SK-N-SH treated with all-trans-retinoic acid at 6 μM for 48 hours (cell line): Measurements from ENCODE around the gene SLC49A3.

Experiments used
- ATAC-seq: fragments of 200-7000 bp; cut with Tn5 transposase; 3 replicates; pipeline ENCODE4 v1.9.1; 2020; ENCODE audit warnings: mild to moderate bottlenecking, moderate library complexity
- ARNTL ChIP-seq: fragments of 450-650 bp; formaldehyde crosslinking; IDR thresholded peaks from 2 replicates; pipeline ENCODE4 v1.5.0; 2020; ENCODE audit warnings: low read depth, mild to moderate bottlenecking, moderate library complexity, borderline replicate concordance
- BACH2 ChIP-seq: fragments of 250-450 bp; sonication (Bioruptor Pico); IDR thresholded peaks from 2 replicates; pipeline ENCODE4 v1.9.0; 2021; ENCODE audit warnings: mild to moderate bottlenecking, borderline replicate concordance
- CSDC2 ChIP-seq: fragments of 250-450 bp; sonication (Bioruptor Pico); IDR thresholded peaks from 2 replicates; pipeline ENCODE4 v1.5.0; 2020; ENCODE audit warnings: mild to moderate bottlenecking, moderate library complexity
- CSRNP3 ChIP-seq: fragments of 250-450 bp; sonication (Bioruptor Pico); IDR thresholded peaks from 2 replicates; pipeline ENCODE4 v1.5.1; 2021; ENCODE audit warnings: mild to moderate bottlenecking, moderate library complexity
- ESRRG ChIP-seq: fragments of 250-450 bp; sonication (Bioruptor Pico); IDR thresholded peaks from 2 replicates; pipeline ENCODE4 v1.6.1; 2021; ENCODE audit warnings: mild to moderate bottlenecking
- GLIS3 ChIP-seq: fragments of 250-450 bp; sonication (Bioruptor Pico); IDR thresholded peaks from 2 replicates; pipeline ENCODE4 v1.5.0; 2020; ENCODE audit warnings: mild to moderate bottlenecking, moderate library complexity
- OSR1 ChIP-seq: fragments of 250-450 bp; sonication (Bioruptor Pico); IDR thresholded peaks from 2 replicates; pipeline ENCODE4 v1.8.0; 2022; ENCODE audit warnings: moderate library complexity, mild to moderate bottlenecking, inconsistent platforms
- PATZ1 ChIP-seq: fragments of 250-450 bp; sonication (Bioruptor Pico); IDR thresholded peaks from 2 replicates; pipeline ENCODE4 v1.8.0; 2020; ENCODE audit warnings: mild to moderate bottlenecking, moderate library complexity, borderline replicate concordance
- PPARA ChIP-seq: fragments of 250-450 bp; sonication (Bioruptor Pico); IDR thresholded peaks from 2 replicates; pipeline ENCODE4 v1.5.0; 2020; ENCODE audit warnings: mild to moderate bottlenecking, borderline replicate concordance
- RARB ChIP-seq: fragments of 250-450 bp; sonication (Bioruptor Pico); IDR thresholded peaks from 2 replicates; pipeline ENCODE4 v1.8.0; 2021; ENCODE audit warnings: mild to moderate bottlenecking, moderate library complexity
- SNAI2 ChIP-seq: fragments of 250-450 bp; sonication (Bioruptor Pico); IDR thresholded peaks from 2 replicates; pipeline ENCODE4 v1.5.0; 2020; ENCODE audit warnings: mild to moderate bottlenecking, moderate library complexity
- TCF4 ChIP-seq: fragments of 250-450 bp; sonication (Bioruptor Pico); IDR thresholded peaks from 2 replicates; pipeline ENCODE4 v1.8.0; 2021; ENCODE audit warnings: mild to moderate bottlenecking, moderate library complexity, borderline replicate concordance
- TOX ChIP-seq: fragments of 250-450 bp; sonication (Bioruptor Pico); IDR thresholded peaks from 2 replicates; pipeline ENCODE4 v1.8.0; 2021; ENCODE audit warnings: mild to moderate bottlenecking, moderate library complexity, borderline replicate concordance
- TSHZ2 ChIP-seq: fragments of 250-450 bp; sonication (Bioruptor Pico); IDR thresholded peaks from 2 replicates; pipeline ENCODE4 v1.5.0; 2020; ENCODE audit warnings: mild to moderate bottlenecking, moderate library complexity
- ZFP3 ChIP-seq: fragments of 250-450 bp; sonication (Bioruptor Pico); IDR thresholded peaks from 2 replicates; pipeline ENCODE4 v1.5.0; 2020; ENCODE audit warnings: mild to moderate bottlenecking, moderate library complexity
- ZFP30 ChIP-seq: fragments of 450-650 bp; formaldehyde crosslinking; IDR thresholded peaks from 2 replicates; pipeline ENCODE4 v1.5.0; 2022; ENCODE audit warnings: mild to moderate bottlenecking, moderate library complexity
- ZNF565 ChIP-seq: fragments of 450-650 bp; formaldehyde crosslinking; conservative IDR thresholded peaks from 2 replicates; pipeline ENCODE4 v1.5.0; 2020; ENCODE audit warnings: low read depth, mild to moderate bottlenecking, moderate library complexity
- ZNF70 ChIP-seq: fragments of 450-650 bp; formaldehyde crosslinking; IDR thresholded peaks from 2 replicates; pipeline ENCODE4 v1.5.0; 2020; ENCODE audit warnings: mild to moderate bottlenecking, moderate library complexity
- ZNF8 ChIP-seq: fragments of 450-650 bp; formaldehyde crosslinking; IDR thresholded peaks from 2 replicates; pipeline ENCODE4 v1.5.0; 2020; ENCODE audit warnings: mild to moderate bottlenecking, moderate library complexity
- TF ChIP-seq, protein P1 (sequence below): fragments of 250-450 bp; sonication (Bioruptor Pico); IDR thresholded peaks from 2 replicates; pipeline ENCODE4 v1.5.1; 2020; ENCODE audit warnings: low read depth, mild to moderate bottlenecking, moderate library complexity

SLC49A3 gene

GRCh38 chr4:663438-664428, 25.2 kb downstream of the SLC49A3 start:
- peak; percentile 61 for ATAC-seq
- no peak for TF ChIP-seq ZNF8 (CRISPR knock-in tag)
- peak; percentile 77 for TF ChIP-seq ZNF70 (CRISPR knock-in tag)
- TF ChIP-seq ARNTL (CRISPR knock-in tag): no peak

DNA sequence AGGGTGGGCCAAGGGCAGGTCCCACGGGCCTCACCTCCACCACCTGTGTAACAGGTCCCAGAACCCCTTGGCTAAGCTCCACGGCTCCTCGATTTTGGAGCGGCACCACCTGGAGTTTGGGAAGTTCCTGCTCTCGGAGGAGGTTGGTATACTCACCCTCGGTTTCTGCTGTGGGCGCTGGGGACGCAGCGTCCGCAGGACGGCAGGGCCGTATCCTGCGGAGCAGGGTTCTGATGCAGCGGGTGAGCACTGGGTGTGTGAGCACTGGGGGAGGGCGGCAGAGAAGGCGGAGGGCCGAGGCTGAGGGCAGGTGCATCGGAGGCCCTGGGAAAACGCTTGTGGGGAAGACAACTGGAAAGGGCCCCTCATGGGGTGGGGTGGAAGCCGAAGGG, 25.9 kb downstream of the SLC49A3 start:
- TF ChIP-seq PPARA (CRISPR knock-in tag) (no peak), CSDC2 (CRISPR knock-in tag) (no peak), PATZ1 (no peak), RARB (CRISPR knock-in tag) (no peak), ZFP3 (CRISPR knock-in tag) (no peak), TCF4 (no peak), ZNF565 (CRISPR knock-in tag) (no peak), SNAI2 (CRISPR knock-in tag) (no peak), OSR1 (CRISPR knock-in tag) (no peak)
- ATAC-seq: no peak

- TF ChIP-seq TOX: no peak
- no peak for TF ChIP-seq ARNTL (CRISPR knock-in tag)
- TF ChIP-seq CSDC2 (CRISPR knock-in tag): no peak
- TF ChIP-seq ZFP3 (CRISPR knock-in tag): no peak
- TF ChIP-seq CSRNP3 (CRISPR knock-in tag): no peak
- TF ChIP-seq ZNF565 (CRISPR knock-in tag): no peak
- no peak for TF ChIP-seq ZFP30 (CRISPR knock-in tag)
- no peak for TF ChIP-seq ZNF8 (CRISPR knock-in tag)
- TF ChIP-seq, protein P1, sequence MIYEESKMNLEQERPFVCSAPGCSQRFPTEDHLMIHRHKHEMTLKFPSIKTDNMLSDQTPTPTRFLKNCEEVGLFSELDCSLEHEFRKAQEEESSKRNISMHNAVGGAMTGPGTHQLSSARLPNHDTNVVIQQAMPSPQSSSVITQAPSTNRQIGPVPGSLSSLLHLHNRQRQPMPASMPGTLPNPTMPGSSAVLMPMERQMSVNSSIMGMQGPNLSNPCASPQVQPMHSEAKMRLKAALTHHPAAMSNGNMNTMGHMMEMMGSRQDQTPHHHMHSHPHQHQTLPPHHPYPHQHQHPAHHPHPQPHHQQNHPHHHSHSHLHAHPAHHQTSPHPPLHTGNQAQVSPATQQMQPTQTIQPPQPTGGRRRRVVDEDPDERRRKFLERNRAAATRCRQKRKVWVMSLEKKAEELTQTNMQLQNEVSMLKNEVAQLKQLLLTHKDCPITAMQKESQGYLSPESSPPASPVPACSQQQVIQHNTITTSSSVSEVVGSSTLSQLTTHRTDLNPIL (CRISPR knock-in tag): no peak
Measured at GRCh38 chr4:661881-662761, 26.8 kb downstream of the SLC49A3 start.

GRCh38 chr4:661231-661630, 27.7 kb downstream of the SLC49A3 start:
- TF ChIP-seq TCF4: no peak
- no peak for TF ChIP-seq ARNTL (CRISPR knock-in tag)
- TF ChIP-seq ZNF8 (CRISPR knock-in tag): no peak
- TF ChIP-seq PATZ1: no peak
- TF ChIP-seq ZFP3 (CRISPR knock-in tag): no peak
- no peak for TF ChIP-seq SNAI2 (CRISPR knock-in tag)
- TF ChIP-seq CSDC2 (CRISPR knock-in tag): no peak
- TF ChIP-seq TSHZ2 (CRISPR knock-in tag): no peak
- TF ChIP-seq ZNF565 (CRISPR knock-in tag): no peak
- TF ChIP-seq RARB (CRISPR knock-in tag): no peak
- no peak for TF ChIP-seq PPARA (CRISPR knock-in tag)
- TF ChIP-seq BACH2 (CRISPR knock-in tag): no peak
- TF ChIP-seq ZFP30 (CRISPR knock-in tag): no peak
- no peak for TF ChIP-seq ESRRG (CRISPR knock-in tag)
- no peak for TF ChIP-seq GLIS3 (CRISPR knock-in tag)

More at GRCh38 chr4:661881-662761, 26.8 kb downstream of the SLC49A3 start:
- no peak for ATAC-seq

More at GRCh38 chr4:661231-661630, 27.7 kb downstream of the SLC49A3 start:
- ATAC-seq: no peak
